Measurements from ENCODE around the gene F10.

- TF ChIP-seq CTCF (conservative IDR thresholded peaks at IDR 0.05 in 1 of 2, IDR thresholded peaks at IDR 0.05 in 1 of 2; ENCODE audit: extremely low read depth in 1 of 2, insufficient read depth in 1 of 2, low read depth in 1 of 2, low read length in 2 of 2) (no peak), EZH2 (IDR thresholded peaks at IDR 0.05; ENCODE audit: borderline replicate concordance, low read length) (no peak)
Observed at GRCh38 chr13:113074401-113074800, 48.2 kb upstream of the F10 start.
